HG03196 (cell line): ENCODE measurements around the gene MINDY2.
"Not testable (repeated sequence)": the region's sequence is repeated elsewhere in the genome, so short reads cannot be mapped to it uniquely, and the experiment has no call there.

Source experiments
- ATAC-seq: cut with Tn5 transposase; IDR thresholded peaks from one replicate; pipeline ENCODE4 v1.9.1; 2021; ENCODE audit not compliant: unreplicated experiment

Gene MINDY2

DNA sequence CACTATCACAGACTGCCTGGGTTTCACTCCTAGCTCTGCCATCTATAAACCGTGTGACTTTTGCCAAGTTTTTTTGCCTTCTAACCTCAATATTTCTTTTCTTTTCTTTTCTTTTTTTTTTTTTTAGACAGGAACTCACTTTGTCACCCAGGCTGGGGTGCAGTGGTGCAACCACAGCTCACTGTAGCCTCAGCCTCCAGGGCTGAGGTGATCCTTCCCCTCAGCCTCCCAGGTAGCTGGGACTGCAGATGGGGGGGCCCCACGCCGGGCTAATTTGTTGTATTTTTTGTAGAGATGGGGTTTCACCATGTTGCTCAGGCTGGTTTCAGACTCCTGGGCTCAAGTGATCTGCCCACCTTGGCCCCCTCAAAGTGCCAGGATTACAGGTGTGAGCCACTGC lies 18.4 kb upstream of the MINDY2 start:
- no peak for ATAC-seq

DNA sequence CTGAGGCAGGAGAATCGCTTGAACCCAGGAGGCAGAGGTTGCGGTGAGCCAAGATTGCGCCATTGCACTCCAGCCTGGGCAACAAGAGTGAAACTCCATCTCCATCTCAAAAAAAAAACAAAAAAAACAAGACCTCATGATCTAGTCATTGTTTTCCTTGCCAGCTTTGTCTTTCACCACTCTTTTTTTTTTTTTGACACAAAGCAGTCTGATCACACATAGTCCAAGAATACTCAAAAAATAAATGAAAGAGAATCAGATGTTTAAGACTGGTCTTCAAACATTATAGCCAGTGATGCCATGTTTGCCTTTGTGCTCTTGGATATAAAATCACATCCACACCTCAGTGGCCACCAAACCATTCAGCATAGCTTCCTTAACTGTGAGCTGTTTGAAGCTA lies 15.8 kb upstream of the MINDY2 start:
- ATAC-seq, result no peak

GRCh38 chr15:58755956-58756355 lies 15.1 kb upstream of the MINDY2 start:
- no peak for ATAC-seq

DNA sequence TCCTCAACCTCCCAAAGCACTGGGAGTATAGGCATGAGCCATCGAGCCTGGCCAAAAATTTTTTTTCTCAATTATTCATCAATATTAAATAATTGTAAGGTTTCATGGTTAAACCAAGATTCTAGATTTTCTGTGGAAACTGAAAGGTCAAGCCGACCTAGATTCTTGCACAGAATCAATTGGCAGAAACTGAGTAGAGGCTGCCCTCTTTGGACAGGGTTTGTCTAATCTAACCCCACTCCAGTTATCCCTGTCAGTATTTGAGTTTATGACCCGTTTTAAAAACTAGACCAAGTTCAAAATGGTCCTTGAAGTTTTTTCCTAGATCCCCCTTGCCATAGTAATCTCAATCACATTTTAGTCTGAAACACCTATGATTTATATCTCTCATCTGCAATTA lies 13.0 kb upstream of the MINDY2 start:
- no peak for ATAC-seq

DNA sequence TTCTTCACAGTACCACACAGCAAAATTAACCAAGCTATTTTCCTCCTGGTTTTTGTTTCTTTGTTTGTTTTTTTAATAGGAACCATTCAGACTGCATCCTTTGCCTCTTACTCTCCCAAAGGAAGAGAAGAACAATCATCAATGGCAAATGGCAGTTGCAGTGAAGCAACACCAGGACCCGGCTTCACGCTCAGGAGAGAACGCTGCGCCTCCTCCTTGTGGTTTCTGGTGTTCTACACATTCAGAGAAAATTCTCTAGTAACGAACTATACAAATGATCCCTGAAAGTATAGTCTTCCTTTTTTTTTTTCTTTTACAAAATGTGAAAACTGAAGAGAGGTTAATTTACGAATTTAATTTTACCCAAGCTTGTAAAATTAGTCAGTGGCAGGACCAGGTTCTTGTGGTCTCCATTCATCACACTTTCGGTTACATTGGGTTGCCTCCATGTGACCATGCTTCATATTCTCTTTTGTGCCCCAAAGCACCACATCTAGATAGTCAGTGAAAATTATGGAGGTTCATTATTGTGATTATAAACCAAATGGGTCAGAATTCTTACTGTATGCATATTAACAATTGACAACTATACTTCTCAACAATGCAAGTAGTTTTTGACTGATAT lies 10.6 kb upstream of the MINDY2 start:
- no peak for ATAC-seq

- ATAC-seq, result no peak
Measured at GRCh38 chr15:58761010-58761388, 10.1 kb upstream of the MINDY2 start.

DNA sequence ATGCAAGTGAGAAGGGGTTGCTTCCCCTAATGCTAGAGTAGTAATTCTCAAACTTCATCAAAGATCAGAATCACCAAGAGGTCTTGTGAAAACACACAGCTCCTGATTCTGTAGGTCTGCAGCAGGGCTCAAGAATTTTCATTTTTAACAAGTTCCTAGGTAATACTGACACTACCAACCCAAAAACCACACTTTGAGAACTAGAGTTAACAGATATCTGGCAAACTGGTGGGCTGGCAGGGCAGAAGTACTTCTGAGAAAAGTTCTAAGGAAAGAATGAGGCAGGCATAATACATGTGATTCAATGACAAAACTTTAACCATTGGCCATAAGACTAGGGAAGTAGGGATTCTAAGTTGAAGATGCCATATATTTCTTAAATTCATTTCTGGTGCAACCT lies 8.8 kb upstream of the MINDY2 start:
- no peak for ATAC-seq

DNA sequence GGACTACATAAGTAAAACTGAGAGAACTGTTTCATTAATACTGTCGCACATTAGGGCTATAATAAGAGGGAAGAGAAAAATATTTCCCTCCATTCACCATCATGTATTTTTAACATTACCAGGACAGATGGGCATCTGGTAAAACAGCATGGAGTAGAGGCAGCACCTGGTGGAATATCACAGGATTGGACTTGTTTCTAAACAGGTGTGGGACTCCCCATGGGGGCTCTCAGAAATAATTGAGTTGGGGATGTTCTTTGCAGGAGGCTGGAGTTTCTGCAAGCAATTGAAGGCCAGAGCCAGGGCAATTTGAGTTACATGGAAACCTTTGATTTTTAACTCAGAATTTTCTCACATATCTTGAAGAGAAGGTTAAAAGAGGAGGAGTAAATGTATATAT lies 8.4 kb upstream of the MINDY2 start:
- no peak for ATAC-seq

GRCh38 chr15:58764468-58764867 lies 6.6 kb upstream of the MINDY2 start:
- ATAC-seq, result no peak

GRCh38 chr15:58766290-58766689 lies 4.8 kb upstream of the MINDY2 start:
- ATAC-seq, result no peak

- ATAC-seq, result not testable (repeated sequence)
Measured at GRCh38 chr15:58768601-58769004, 2.5 kb upstream of the MINDY2 start.

DNA sequence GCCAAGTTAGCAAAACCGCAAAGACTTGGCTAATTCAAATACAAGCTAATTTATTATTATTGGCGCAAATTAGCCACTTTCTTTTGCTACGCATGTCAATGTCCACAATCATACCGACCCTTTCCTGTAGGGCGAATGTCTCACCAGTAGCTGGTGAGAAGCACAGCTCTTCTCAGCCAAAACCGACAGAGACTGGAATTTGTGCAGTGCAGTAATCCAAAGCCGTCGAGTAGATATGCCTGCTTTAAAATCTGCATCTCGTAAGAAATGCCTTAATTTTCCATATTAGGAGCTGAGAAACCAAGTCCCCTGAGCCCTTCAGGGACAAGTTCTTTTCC lies 614 bp upstream of the MINDY2 start:
- peak; percentile 20 for ATAC-seq

DNA sequence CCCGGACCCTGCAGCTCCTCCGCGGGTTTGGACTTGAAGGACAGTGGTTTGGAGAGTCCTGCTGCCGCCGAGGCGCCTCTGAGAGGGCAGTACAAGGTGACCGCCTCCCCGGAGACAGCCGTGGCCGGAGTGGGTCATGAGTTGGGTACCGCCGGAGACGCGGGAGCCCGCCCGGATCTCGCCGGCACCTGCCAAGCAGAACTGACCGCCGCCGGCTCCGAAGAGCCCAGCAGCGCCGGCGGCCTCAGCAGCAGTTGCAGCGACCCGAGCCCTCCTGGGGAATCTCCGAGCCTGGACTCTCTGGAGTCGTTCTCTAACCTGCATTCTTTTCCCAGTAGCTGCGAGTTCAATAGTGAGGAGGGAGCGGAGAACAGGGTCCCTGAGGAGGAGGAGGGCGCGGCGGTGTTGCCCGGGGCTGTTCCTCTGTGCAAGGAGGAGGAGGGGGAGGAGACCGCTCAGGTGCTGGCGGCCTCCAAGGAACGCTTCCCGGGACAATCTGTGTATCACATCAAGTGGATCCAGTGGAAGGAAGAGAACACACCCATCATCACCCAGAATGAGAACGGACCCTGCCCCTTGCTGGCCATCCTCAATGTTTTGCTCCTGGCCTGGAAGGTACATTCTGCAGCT lies 634 bp downstream of the MINDY2 start:
- ATAC-seq, result peak; percentile 15

GRCh38 chr15:58773024-58773423 lies 1.9 kb downstream of the MINDY2 start:
- ATAC-seq, result no peak

DNA sequence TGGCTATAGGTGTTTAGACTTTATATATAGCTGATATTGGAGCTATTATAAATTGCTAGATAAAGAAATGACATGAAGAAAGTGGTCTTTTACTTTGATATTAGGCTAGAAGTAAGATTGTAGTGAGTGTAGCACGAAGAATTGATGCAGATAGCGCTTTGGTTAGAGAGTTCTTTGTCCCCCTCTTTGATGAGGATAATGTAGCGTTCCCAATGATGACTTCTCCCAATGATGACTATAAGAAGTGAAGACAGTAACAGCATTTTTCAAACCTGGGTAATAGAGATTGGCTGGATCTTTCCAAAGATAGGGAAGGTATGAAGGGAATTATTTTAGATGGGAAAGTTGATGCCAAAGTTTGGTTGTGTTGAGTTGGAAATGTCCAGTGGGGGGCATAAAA lies 4.3 kb downstream of the MINDY2 start:
- ATAC-seq, result no peak

DNA sequence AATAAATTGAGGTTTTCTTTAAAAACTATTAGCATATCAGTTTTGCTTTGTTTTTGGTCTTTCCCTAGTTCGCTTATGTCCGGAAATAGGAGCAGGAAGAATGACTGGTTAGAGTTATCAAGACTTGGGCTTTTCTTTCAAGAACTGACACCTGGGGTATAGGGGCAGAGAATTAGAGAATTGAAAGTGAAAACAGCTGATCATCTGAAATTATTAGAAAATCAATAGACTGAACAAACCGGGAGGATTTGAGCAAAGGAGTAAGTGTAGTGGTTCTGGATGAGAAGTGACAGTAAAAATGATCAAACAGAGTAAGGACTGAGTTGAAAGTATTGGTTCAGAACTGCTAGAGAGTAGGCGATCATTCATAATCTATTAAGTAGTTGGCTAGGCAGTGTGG lies 6.0 kb downstream of the MINDY2 start:
- ATAC-seq, result no peak

- ATAC-seq, result no peak
Measured at GRCh38 chr15:58779554-58779953, 8.5 kb downstream of the MINDY2 start.

DNA sequence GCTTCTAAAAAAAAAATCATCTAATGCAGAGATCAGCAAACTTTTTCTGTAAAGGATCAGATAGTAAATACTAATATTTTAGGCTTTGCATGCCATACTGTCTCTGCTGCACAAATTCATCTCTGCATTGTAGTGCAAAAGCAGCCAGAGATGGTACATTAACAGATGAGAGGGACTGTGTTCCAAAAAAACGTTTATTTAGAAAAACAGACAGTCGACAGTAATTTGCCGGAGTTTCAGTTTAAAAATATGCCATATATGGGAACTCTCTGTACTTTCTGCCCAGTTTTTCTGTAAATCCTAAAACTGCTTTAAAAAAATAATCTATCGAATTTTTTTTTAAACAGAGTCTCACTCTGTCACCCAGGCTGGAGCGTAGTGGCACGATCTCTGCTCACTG lies 14.3 kb downstream of the MINDY2 start:
- no peak for ATAC-seq

- no peak for ATAC-seq
Measured at GRCh38 chr15:58788056-58788710, 17.1 kb downstream of the MINDY2 start.

DNA sequence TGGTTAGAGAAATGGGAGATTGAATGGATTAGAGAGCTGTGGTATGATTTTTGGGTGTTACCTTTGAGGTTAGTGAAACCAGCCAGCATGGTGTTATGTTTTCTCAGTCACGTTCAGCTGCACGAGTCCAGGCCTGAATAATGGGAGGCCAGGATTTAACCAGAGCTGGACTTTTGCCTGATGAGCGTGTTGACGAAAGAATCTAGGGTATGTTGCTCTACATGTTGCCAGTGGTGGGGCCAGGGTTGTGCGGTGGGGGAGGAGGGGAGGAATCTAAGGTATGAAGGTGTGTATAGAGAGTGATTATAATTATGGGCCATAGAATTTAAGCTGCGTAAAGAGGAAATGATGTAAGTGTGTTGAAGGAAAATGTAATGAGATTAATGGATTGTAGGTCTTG lies 22.8 kb downstream of the MINDY2 start:
- ATAC-seq, result no peak

DNA sequence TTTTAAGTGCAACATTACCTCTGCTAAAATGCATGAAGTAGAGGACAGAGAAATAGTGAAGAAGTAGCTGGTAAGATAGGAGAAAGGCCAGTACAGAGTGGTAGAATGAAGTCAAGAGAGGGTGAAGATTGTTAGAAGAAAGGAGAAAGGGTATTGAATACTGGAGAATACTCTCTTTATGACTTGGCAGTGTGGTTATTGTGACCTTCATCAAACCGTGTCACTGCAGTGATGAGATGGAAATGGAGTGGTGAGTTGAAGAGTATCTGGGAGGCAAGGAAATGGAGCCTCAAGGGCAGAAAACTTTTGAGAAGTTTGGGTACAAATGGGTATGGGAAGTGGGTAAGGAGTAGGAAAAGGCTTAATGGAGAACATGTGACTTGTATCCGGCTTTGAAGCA lies 24.7 kb downstream of the MINDY2 start:
- no peak for ATAC-seq

- ATAC-seq, result no peak
Measured at GRCh38 chr15:58797505-58797904, 26.4 kb downstream of the MINDY2 start.

GRCh38 chr15:58805095-58805494 lies 34.0 kb downstream of the MINDY2 start:
- no peak for ATAC-seq
